Lung (tissue), 12 donors: ENCODE data around the gene MTAP. TPM values are rescaled to one million over a fixed set of nuclear protein-coding genes. Genes with fewer than 3 reads are reported as not detected.

Source experiments
- ATAC-seq: fragments of 200-7000 bp; cut with Tn5 transposase; one replicate; pipeline ENCODE4 v1.9.1; 2020; ENCODE audit warnings: moderate number of reproducible peaks; ENCODE audit not compliant: insufficient read depth, low FRiP score
- DNase-seq, 3 donors: peaks; one replicate each; pipeline ENCODE4 v3.0.0-alpha.2; 2013 to 2017
- H3K27ac ChIP-seq, 2 donors: one replicate each; pipeline ENCODE4 v1.5.1; 2013; ENCODE audit warnings: mild to moderate bottlenecking in 2 of 2, moderate library complexity in 2 of 2, control low read depth in 1 of 2, inconsistent platforms in 1 of 2, low read depth in 1 of 2, low read length in 1 of 2
- H3K27me3 ChIP-seq, 3 donors: one replicate each; pipeline ENCODE4 v1.5.1; 2013; ENCODE audit warnings: low read length in 2 of 3; ENCODE audit not compliant: control insufficient read depth in 3 of 3, insufficient read depth in 3 of 3
- H3K36me3 ChIP-seq, 4 donors: one replicate each; pipeline ENCODE4 v1.5.1; 2013; ENCODE audit warnings: low read length in 4 of 4, mild to moderate bottlenecking in 1 of 4, moderate library complexity in 1 of 4; ENCODE audit not compliant: control insufficient read depth in 4 of 4, insufficient read depth in 4 of 4
- H3K4me1 ChIP-seq, 5 donors: one replicate each; pipeline ENCODE4 v1.5.1; 2013; ENCODE audit warnings: low read length in 5 of 5, mild to moderate bottlenecking in 2 of 5, moderate library complexity in 1 of 5; ENCODE audit not compliant: control insufficient read depth in 5 of 5, insufficient read depth in 5 of 5
- H3K4me3 ChIP-seq: one replicate; pipeline ENCODE4 v1.5.1; 2013; ENCODE audit warnings: mild to moderate bottlenecking, control low read depth, moderate library complexity
- H3K9ac ChIP-seq, 2 donors: one replicate each; pipeline ENCODE4 v1.5.1; 2013; ENCODE audit warnings: low read length in 2 of 2, control low read depth in 1 of 2; ENCODE audit not compliant: insufficient read depth in 1 of 2
- H3K9me3 ChIP-seq, 4 donors: one replicate each; pipeline ENCODE4 v1.5.1; 2013; ENCODE audit warnings: low read length in 3 of 4, mild to moderate bottlenecking in 1 of 4, moderate library complexity in 1 of 4; ENCODE audit not compliant: control insufficient read depth in 4 of 4, insufficient read depth in 3 of 4
- CTCF ChIP-seq: IDR thresholded peaks from 2 replicates; pipeline ENCODE4 v1.5.1; 2012; ENCODE audit warnings: mild to moderate bottlenecking; ENCODE audit errors: control extremely low read depth, extremely low read depth
- WGBS, 2 donors: extraction: QIAGEN DNeasy Blood & Tissue Kit; methylation state at CpG; one replicate each; pipeline ENCODE4 v1.1.7; 2013; 5-methylcytosine and 5-hydroxymethylcytosine counted together
- polyA plus RNA-seq, 2 donors: library from polyadenylated mRNA; stranded (reverse); fragments of 200-250 nt; gene quantifications; one replicate each; pipeline ENCODE4 v1.2.1, GENCODE V29; 2013
- total RNA-seq, 2 donors: library from RNA; depleted of rRNA in 1 of 2; stranded (reverse); fragments of >200 nt in 1 of 2; gene quantifications; one replicate each; pipeline ENCODE4 v1.2.1, GENCODE V29; 2014 to 2021
- donor health status: control.
- donor health status: control.
- donor health status: Bipolar disorder and iron deficiency.
- donor health status: healthy.
- donor health status: DM: yes; HTN: yes; CAD: no.

The MTAP gene
- total and polyA plus RNA-seq, 4 donors = 10.0 to 31.5 (median 18.8) TPM

- H3K4me1 ChIP-seq = no peaks in the 10 kb centered on the region
- H3K9ac ChIP-seq = no peak overlapping the region
- DNase-seq (no peak), ATAC-seq (no peak)
- peaks cover 11 to 34% (median 21%) of the 10 kb centered on the region in 4 donors for H3K36me3 ChIP-seq
- no peak for TF ChIP-seq CTCF
- no peak overlapping the region for H3K27ac ChIP-seq
- no peak overlapping the region for H3K4me3 ChIP-seq
- no peaks in the 10 kb centered on the region for H3K9me3 ChIP-seq
- H3K27me3 ChIP-seq = no peaks in the 10 kb centered on the region
- WGBS, 2 donors = 96 to 100% methylated on average over 5 of the region's 5 CpGs
Measured at GRCh38 chr9:21864505-21864904, 62.1 kb downstream of the MTAP start.

GRCh38 chr9:21866302-21866701 is 63.9 kb downstream of the MTAP start:
- Histone ChIP-seq H3K27ac (no peak overlapping the region), H3K9ac (no peak overlapping the region), H3K27me3 (no peaks in the 10 kb centered on the region), H3K4me3 (no peak overlapping the region), H3K36me3 (peaks cover 10 to 21% (median 16%) of the 10 kb centered on the region in 4 donors), H3K9me3 (no peaks in the 10 kb centered on the region), H3K4me1 (peaks cover 0 to 2% (median 0%) of the 10 kb centered on the region in 5 donors)
- no peak for ATAC-seq
- no peak for DNase-seq
- TF ChIP-seq CTCF = no peak
- WGBS, 2 donors = 96 to 100% methylated on average over 1 of the region's 1 CpG

GRCh38 chr9:21871256-21871975 is 69.0 kb downstream of the MTAP start:
- H3K4me3 ChIP-seq = no peak overlapping the region
- H3K9me3 ChIP-seq = no peaks in the 10 kb centered on the region
- no peak overlapping the region for H3K27ac ChIP-seq
- H3K9ac ChIP-seq = no peak overlapping the region
- no peak for DNase-seq
- no peak for TF ChIP-seq CTCF
- peaks cover 0 to 2% (median 0%) of the 10 kb centered on the region in 5 donors for H3K4me1 ChIP-seq
- WGBS, 2 donors = 92 to 96% methylated on average over 3 of the region's 3 CpGs
- no peaks in the 10 kb centered on the region for H3K27me3 ChIP-seq
- ATAC-seq = no peak
- peaks cover 4 to 11% (median 5%) of the 10 kb centered on the region in 4 donors for H3K36me3 ChIP-seq
